HG03135 (cell line): ENCODE results near the gene ERGIC3.
A peak's percentile ranks its signal among the peaks of the same experiment; 100 is the strongest.
"Not testable (repeated sequence)": the region's sequence is repeated elsewhere in the genome, so short reads cannot be mapped to it uniquely, and the experiment has no call there.

Experiments
- ATAC-seq: cut with Tn5 transposase; IDR thresholded peaks from one replicate; pipeline ENCODE4 v1.9.1; 2021; ENCODE audit warnings: mild to moderate bottlenecking, moderate library complexity; ENCODE audit not compliant: unreplicated experiment

The ERGIC3 gene

DNA sequence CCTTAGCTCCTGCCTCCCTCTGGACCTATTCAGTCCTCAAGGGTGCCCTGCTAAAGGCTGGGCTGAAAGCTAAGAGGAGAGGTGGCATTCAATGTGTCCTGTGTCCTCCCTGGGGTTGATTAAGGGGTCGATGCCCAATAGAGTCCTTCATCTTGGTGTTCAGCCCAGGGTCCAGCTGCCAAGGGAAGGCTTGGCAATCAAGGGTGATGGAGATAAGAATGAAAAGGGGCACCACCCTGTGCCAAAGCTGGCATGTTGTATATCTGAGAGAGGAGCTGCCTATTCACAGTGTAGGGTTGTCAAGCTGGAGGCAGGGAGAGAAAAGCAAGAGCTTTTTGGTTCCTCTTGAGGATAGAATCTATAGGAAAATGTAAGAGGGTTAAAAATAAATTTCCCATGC, 24.8 kb upstream of the ERGIC3 start:
- ATAC-seq = no peak

DNA sequence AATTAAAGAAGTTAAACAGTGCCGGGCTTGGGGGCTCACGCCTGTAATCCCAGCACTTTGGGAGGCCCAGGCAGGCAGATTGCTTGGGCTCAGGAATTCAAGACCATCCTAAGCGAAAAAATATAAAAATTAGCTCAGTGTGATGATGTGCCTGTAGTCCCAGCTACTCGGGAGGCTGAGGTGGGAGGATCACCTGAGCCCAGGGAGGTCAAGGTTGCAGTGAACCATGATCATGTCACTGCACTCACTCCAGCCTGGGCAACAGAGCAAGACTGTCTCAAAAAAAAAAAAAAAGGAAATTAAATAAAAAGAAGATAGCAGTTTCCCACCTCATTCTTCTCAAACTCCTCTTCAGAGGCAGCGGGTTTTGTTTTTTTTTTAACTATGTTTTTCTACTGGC, 24.1 kb upstream of the ERGIC3 start:
- ATAC-seq = not testable (repeated sequence)

GRCh38 chr20:35518955-35519354, 22.9 kb upstream of the ERGIC3 start:
- ATAC-seq = no peak

- no peak for ATAC-seq
Observed at GRCh38 chr20:35523298-35523888, 18.5 kb upstream of the ERGIC3 start.

- no peak for ATAC-seq
Observed at GRCh38 chr20:35525639-35526038, 16.2 kb upstream of the ERGIC3 start.

GRCh38 chr20:35527122-35527769, 14.6 kb upstream of the ERGIC3 start:
- ATAC-seq = no peak

GRCh38 chr20:35529552-35529951, 12.3 kb upstream of the ERGIC3 start, which contains the start of gene C20orf173:
Gene C20orf173, minus strand, starts transcription at chr20:35529652. Its CDS starts 279 bp downstream, at chr20:35529373.
- no peak for ATAC-seq

DNA sequence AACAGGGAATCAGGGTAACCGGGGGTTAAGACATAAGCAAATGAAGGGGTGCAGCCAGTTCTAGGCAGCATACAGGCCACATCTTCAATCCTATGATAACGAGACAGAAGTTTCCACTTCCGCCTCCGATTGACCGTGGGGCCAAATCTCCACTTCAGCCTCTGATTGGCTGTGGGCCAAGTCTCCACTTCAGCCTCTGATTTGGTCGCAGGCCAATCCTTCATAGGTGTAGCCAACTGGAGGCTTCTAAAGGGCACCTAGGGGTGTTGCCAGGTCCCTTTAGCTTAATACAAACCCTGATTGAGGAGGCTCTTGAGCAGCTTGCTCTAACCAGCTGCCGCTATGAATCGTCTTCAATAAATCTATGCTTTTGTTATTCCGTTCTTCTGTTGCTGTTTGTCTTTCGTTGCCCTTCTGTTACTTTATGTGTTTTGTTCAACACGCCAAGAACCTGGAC, 2.1 kb upstream of the ERGIC3 start:
- ATAC-seq = no peak

GRCh38 chr20:35541118-35541782, 628 bp upstream of the ERGIC3 start:
- peak; percentile 6 for ATAC-seq

GRCh38 chr20:35542990-35543389, 1.1 kb downstream of the ERGIC3 start:
- ATAC-seq = no peak

DNA sequence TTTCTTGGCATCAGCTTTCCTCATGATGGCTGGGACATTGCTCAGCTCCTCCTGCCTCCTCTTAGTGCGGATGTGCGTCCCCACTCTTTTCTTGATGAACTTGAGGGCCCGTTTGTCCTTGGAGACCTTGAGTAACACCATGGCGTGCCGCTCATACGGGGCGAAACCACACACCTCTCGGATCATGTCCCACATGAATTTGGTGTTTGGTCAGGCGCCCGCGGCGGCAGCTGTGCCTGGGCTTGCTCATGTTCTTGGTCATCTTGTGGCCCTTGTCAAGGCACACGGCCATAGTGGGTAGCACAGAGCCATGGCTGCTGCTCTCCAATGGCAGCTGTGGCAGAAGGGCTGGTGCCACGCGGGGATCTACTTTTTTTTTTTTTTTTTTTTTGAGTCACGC, 2.6 kb downstream of the ERGIC3 start:
- no peak for ATAC-seq

DNA sequence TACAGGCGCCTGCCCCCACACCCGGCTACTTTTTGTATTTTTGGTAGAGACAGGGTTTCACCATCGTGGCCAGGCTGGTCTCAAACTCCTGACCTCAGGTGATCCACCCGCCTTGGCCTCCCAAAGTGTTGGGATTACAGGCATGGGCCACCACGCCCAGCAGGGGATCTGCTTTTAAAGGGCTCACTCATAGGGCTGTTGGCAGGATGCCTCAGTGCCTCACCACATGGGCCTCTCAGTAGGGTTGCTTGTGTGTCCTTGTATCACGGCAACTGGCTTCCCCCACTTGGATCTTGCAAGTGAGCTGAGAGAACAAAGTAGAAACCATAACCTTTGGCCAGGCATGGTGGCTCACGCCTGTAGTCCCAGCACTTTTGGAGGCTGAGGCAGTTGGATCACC, 3.1 kb downstream of the ERGIC3 start:
- ATAC-seq = not testable (repeated sequence)

DNA sequence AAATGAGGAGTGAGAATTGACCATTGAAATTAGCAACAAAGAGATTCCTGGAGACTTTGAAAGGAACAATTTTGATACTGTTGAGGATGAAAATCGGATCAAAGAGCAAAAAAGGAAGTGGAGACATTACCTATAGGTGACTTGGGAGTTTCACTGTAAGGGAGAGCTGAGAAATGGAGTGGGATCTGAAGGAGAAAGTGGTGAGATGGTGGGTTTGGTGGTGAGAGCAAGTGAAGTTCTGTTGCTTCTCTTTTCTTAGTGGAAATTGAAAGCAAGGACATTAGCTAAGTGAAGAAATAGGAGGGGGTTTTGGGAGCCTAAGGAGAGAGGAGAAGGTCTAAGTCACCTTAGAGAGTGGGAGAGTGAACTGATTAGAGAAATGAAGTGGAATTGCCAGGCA, 4.2 kb downstream of the ERGIC3 start:
- ATAC-seq = no peak

- ATAC-seq = no peak
Observed at GRCh38 chr20:35547329-35547728, 5.5 kb downstream of the ERGIC3 start.

- ATAC-seq = no peak
Observed at GRCh38 chr20:35551503-35551902, 9.6 kb downstream of the ERGIC3 start.

- no peak for ATAC-seq
Observed at GRCh38 chr20:35552914-35553313, 11.0 kb downstream of the ERGIC3 start.

DNA sequence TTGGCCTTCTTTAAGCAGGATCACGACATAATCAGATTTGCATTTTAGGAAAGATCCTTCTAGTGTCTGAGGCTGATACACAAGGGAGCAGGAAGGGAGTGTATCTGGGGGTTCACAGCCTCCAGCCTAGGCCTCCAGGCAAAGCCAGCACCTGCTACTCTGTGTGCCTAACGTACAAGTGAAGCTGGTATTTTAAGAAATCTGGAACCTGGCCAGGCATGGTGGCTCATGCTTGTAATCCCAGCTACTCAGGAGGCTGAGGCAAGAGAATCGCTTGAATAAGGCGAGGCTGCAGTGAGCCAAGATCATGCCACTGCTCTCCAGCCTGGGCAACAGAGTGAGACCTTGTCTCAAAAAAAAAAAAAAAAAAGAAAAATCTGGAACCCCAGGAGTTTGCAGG, 13.6 kb downstream of the ERGIC3 start:
- not testable (repeated sequence) for ATAC-seq

GRCh38 chr20:35555951-35556645, 14.2 kb downstream of the ERGIC3 start:
- ATAC-seq = no peak

- ATAC-seq = no peak
Observed at GRCh38 chr20:35556871-35557270, 15.0 kb downstream of the ERGIC3 start.

DNA sequence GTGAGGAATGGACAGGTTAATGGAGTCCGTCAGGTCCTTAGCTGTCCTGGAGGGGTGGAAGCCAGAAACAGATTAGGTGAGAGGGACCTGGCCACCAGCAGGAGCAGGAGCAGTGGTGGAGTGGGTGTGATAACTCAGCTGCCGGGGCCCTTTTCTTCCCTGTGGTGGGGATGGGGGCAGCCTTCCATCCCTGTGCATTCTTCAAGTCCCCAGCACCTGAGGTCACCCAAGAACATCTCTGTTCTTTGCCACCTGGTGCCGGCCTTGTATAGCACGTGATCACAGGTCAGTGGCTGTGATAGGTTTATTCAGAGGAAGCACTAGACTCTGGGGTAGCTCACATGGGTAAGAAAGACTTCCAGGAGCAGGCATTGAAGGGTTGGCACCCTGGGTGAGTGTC, 16.6 kb downstream of the ERGIC3 start:
- no peak for ATAC-seq

DNA sequence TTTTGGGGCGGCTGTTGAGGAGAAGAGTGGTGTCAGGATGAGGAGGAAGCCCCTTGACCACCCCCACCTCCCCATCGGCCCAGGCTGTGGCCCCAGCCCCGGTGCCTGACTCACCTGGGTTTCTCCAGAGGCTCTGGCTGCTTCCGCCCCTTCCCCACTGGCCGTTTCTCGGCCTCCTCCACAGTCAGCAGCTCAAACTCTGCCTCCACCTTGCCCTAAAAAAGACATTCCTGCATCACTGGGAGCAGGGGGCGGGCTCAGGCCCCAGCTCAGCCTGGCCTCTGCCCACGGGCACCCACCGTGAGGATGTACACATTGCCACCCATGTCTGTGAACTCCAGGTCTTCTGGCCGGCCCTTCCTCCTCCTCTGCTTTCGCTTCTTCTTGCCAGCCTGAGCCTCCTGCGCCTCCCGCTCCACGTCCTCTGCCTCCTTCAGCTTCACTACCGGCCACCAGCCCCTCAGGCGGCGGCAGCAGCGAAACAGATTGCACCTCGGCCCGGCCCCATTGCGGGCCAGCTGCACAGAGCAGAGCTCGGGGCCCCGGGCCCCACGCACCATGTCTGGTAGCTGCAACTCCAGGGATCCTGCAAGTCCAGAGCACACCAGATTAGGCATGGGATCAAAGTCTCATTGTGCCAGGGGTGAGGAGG, 17.3 kb downstream of the ERGIC3 start:
- ATAC-seq = no peak
